D721Med (cell line): ENCODE data around the gene OR10A4.

ENCODE experiments used
- DNase-seq: peaks from one replicate; pipeline ENCODE4 v3.0.0; 2011; ENCODE audit warnings: low spot score; ENCODE audit not compliant: insufficient read length
- FAIRE-seq: peaks from 2 replicates; lab custom pipeline; 2011; peaks lifted over from hg19 to GRCh38; lab: Jason Lieb, UNC
- CTCF ChIP-seq: IDR thresholded peaks from 2 replicates; pipeline ENCODE4 v1.5.1; 2012; ENCODE audit warnings: mild to moderate bottlenecking, control low read depth; ENCODE audit not compliant: insufficient read depth; ENCODE audit errors: missing control alignments

OR10A4 gene

GRCh38 chr11:6876325-6876724, at the start of gene OR10A4:
Gene OR10A4, plus strand, starts transcription at chr11:6876625. Its CDS starts 23 bp downstream, at chr11:6876648.
- DNase-seq (no peak), FAIRE-seq (no peak)
- no peak for TF ChIP-seq CTCF

- no peak for TF ChIP-seq CTCF
- no peak for DNase-seq
- FAIRE-seq: no peak
These were observed 48.3 kb upstream of the OR10A4 start for GRCh38 chr11:6828103-6828502.

GRCh38 chr11:6833356-6833755, 43.1 kb upstream of the OR10A4 start:
- FAIRE-seq (no peak), DNase-seq (no peak)
- no peak for TF ChIP-seq CTCF

GRCh38 chr11:6834021-6834420, 42.4 kb upstream of the OR10A4 start:
- TF ChIP-seq CTCF: no peak
- DNase-seq: no peak
- no peak for FAIRE-seq

- no peak for TF ChIP-seq CTCF
- FAIRE-seq: no peak
- DNase-seq: no peak
These were observed 34.7 kb upstream of the OR10A4 start for GRCh38 chr11:6841694-6842093.

GRCh38 chr11:6843670-6844069, 32.8 kb upstream of the OR10A4 start:
- DNase-seq (no peak), FAIRE-seq (no peak)
- no peak for TF ChIP-seq CTCF

GRCh38 chr11:6844356-6844755, 32.1 kb upstream of the OR10A4 start:
- DNase-seq (no peak), FAIRE-seq (no peak)
- TF ChIP-seq CTCF: no peak
